GM19452 (cell line): ENCODE data around the gene FKBP11.
A peak's percentile ranks its signal among the peaks of the same experiment; 100 is the strongest.

Experiments
- ATAC-seq: cut with Tn5 transposase; IDR thresholded peaks from one replicate; pipeline ENCODE4 v1.9.1; 2021; ENCODE audit not compliant: unreplicated experiment

Gene FKBP11

DNA sequence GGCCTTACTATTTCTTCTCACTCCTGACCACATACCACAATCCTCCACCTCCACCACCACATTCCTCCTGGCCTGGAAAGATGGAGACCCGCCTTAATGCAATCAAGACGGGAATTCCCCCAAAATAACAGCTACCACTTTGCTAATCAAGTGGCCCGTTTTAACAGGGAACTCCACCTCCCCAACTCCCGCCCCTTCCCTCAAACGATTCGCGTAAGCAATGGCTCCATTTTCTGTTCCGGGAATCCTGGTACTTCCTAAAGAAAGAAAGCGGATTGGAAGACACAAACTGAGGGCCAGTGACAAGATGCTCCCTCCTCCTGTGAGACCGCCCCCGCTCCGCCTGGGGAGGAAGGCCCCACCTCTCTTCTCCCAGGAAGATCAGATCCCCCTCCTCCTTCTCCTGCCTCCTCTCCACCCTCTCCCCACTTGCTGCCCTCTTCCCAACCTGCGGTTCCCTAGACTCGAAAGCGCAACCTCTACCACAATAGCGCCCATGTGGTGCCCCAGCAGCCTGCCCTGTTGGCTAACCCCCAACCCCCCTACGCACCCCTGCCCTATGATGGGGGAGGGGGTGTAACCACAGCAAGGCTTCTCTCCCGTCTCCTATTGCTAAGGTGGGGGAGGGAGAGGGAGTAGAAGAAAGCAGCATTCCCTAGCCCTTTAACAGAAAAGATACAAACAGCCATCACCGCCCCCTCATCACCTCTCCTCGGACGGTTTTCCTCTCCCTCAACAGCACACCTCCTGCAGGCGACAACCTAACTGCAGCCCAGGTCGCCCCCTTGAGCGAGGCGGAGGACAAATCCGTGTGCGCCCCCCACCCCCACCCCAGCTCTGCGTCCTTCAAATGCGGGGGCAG is 31.2 kb upstream of the FKBP11 start:
- ATAC-seq = no peak

DNA sequence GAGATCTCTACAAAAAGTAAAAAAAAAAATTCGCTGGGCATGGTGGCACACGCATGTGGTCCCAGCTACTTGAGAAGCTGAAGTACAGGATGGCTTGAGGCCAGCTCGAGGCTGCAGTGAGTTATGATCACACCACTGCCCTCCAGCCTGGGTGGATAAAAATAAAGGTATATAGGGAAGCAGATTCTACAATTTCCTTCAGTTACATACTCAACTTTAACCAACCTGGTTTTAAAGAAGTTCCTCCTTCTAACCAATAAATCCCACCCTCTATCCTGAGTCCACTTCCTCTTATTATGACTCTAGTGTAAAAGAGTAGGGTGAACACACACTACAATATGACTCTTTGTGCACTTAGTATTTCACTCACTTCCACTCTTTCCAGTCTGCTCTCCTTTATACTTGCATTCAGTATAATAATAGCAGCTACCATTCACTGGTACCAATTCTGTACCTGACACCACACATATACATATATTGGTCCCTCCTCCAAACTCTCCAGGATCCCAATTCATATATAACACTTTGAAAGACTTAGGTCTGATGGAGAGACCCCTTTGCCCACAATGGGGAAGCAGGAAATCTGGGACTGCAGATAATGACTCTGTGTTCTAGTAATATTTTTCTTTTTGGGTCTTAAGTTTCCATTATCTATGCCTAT is 29.7 kb upstream of the FKBP11 start:
- ATAC-seq = no peak

DNA sequence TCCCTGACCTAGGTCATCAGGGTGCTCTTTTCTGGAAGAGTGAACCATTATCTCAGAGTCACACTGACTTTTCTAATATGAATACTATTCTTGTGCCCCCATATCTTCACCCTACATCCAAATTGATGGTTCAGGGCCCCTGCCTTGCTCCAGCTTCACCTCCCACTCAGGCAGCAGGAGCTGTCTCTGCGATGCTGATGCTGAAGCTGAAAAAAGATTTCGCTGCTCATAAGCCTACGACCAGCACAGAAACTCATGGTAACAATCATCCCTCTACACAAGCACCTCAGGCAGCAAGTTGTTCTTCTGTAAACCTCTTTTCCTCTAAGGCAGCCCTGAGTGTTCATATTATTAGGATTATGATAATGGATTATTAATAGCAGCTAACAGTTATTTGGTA is 28.8 kb upstream of the FKBP11 start:
- no peak for ATAC-seq

DNA sequence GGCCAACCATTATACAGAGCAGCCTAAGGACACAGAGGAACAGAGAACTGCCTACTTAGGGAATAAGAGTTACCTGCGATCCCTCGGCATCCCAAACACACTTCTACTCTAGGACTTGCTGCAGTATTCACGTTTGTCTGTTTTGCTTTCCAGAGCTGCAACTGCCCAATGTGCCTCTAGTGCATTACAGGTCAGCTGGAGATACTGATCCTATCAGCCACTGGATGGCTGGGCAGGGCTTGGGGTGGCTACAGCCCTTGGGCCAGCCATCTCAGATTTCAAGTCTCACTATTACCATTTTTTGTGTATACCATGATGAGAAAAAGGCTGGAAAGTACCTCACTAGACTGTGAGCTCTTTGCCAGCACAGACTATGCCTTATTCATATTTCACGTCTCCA is 27.4 kb upstream of the FKBP11 start:
- ATAC-seq = no peak

DNA sequence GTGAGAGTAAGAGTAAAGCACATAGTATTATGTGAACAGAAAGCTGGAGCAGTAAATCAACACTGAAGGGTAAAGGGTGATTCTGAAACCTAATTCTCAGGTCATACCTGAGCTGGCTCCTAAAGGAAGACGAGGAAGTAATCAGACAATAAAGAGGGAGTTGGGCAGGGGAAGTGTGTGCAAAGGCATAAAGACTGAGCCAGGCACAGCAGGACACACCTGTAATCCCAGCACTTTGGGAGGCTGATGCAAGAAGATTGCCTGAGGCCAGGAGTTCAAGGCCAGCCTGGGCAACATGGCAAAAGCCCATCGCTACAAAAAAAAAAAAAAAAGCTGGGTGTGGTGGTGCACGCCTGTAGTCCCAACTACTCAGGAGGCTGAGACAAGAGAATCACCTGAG is 22.4 kb upstream of the FKBP11 start:
- no peak for ATAC-seq

DNA sequence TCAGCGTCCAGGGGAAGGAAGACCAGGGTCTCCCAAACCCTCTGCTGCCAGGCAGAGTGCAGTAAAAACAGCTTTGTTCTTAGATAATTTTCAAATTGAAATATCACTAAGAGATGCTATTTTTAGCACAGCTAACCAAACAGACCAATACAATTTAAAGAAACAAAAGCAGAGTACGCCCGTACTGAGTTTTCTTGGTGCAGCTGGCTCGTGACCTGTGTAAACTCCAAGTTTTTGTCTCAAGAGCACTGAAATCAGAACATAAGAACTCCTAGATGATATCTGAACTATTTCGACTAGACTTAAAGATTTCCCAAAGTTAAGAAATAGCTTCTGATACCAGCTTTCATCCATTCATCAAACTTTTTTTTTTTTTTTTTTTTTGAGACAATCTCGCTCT is 21.7 kb upstream of the FKBP11 start:
- ATAC-seq = no peak

DNA sequence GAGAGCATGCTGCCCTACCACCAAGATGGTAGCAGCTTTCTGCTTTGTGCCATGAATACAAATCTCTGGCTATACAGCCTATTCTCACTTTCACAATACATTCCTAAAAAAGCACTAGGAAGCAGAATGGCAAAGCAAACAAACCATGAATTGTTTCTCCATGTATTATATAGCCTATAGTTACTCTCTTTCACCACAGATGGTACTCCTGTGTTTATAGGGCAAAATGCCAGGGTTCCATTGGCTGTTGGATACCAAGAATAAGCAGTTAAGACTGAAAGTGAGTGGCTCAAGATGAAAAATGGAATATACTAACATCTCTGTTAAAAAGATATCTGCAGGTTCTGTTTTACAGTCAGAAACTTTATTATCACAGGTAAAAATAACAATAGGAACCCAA is 20.9 kb upstream of the FKBP11 start:
- ATAC-seq = no peak

DNA sequence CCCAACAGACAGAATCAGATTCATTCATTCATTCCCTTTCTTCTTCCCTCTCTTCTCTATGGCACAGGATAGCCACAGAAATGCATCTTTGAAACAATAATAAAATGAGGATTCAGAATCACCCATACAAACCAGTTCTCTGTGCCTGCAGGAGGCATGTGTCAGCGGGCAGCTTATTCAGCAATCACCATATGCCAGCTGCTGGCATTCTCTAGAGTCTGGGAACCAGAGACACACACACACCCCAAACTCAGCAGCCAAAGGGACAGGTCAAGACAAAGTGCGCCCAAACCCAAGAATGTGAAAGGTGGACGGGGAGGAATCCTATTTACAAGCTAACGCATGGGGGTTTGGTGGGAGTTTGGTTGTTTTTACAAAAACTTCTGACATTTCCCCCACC is 17.9 kb upstream of the FKBP11 start:
- no peak for ATAC-seq

DNA sequence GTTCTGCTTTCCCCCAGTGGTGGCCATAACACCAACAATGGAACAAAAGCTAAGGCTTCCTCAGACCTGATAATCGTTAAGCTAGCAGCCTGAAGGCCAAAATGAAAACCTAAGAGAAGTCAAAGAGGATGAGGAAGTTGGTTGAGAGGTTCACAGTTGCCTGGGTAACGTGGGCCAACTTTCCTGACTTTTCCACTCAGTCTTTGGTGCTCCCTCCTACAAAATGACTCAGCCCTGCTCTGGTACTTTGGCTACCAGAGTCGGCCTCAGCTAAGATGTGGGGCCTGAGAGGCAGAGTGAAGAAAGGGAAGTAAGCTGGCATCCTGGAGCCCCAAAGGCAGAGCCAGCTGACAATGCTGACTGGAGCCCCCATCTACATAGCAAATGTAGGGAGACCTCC is 14.9 kb upstream of the FKBP11 start:
- ATAC-seq = no peak

DNA sequence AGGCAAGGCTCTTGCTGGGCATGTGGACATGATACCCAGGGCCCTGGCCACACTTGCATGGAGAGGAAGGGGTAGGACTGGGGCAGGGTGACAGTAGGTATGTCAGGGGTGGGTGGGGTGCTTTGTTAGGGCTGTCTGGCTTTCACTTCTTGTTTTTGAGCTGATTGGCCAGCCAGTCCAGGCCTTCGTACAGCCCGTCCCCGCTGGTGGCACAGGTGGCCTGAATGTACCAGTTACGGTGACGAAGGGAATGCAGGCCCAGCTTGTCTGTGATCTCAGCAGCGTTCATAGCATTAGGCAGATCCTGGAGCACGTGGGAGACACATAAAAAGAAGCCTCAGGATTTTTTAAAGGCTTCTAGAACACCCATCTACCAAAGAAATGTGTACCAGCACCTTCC is 13.5 kb upstream of the FKBP11 start:
- no peak for ATAC-seq

DNA sequence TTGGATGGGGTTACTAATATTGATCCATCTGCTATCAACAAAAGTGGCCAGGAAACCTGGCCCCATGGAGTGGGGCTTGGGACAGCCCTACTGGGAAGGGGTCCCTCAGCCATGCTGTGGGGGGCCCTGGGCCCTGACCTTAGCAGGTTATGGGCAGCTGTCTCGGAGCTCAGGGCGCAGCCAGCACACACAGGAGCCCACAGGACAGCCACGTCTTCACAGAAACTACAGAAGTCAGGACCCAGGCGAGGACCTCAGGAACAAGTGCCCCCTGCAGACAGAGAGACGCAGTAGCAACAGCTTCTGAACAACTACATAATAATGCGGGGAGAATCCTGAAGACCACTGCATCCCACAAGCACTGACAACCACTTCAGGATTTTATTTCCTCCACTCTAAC is 11.9 kb upstream of the FKBP11 start:
- no peak for ATAC-seq

DNA sequence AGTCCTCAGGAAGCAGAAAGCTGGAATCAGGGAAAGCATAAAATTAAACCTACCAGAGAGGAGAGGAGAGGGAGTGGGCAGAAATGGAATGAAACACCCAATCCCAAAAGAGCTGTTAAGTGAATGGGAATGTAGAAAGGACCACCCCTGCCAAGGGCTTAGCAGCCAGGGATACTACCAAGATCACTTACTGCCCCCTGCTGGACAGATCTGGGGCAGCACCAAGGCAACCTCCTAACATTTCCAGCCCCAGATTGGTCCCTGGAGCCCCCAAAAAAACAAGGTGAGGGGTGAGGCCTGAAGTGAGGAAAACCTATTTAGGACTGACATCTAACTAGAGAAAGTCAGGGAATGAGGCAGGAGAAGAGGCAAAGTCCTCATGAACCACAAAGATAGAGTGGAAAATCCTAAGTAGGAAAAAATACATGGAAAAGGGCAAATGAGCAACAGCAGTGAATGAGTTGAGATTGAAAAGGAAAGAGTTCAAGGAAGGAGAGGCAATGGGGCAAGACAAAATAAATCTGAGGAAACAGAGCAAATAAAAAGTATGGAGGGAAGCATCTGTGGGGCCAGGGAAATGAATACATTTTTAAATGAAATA is 11.2 kb upstream of the FKBP11 start:
- no peak for ATAC-seq

DNA sequence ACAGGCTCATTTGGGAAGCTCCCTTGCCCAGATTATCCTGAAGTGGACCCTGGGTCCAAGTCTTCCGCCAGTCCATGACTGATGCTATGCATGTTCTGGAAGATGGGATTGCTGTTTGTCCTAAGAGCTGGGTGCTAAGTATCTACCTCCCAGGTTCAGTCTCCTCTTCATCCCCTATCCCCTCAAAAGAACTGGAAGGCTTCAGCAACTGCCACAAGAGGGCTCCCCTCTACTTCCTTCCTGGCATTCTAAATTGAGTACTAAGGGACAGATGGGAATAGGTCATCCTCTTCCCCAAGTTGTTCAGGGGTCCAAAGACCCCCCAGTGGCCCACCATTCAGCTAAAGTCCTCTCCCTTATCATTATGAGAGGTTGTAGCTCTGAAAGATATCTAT is 9.0 kb upstream of the FKBP11 start:
- ATAC-seq = no peak

DNA sequence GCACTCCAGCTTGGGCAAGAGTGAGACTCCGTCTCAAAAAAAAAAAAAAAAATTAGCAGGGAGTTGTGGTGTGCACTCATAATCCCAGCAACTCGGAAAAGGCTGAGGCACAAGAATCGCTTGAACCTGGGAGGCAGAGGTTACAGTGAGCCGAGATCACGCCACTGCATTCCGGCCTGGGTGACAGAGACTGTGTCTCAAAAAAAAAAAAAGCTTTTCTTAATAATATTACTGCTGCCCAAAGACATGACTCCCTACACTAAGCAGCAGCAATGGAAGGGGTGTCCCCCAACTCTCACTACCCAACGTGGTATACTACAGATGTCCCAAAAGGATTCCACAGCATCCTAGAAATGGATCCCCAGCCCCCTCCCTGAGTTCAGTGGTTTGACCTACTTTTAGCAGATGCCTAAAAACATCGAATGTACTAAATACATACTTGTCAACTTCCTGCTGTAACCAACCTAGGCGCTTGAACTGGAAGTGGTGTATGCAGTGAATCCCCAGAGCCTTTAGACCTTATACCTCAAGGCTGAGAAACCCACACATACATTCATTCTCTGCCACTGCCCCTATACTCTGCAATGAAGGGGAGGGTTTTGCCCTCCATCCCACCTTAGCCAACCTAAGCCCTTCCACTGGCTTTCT is 8.5 kb upstream of the FKBP11 start:
- no peak for ATAC-seq

DNA sequence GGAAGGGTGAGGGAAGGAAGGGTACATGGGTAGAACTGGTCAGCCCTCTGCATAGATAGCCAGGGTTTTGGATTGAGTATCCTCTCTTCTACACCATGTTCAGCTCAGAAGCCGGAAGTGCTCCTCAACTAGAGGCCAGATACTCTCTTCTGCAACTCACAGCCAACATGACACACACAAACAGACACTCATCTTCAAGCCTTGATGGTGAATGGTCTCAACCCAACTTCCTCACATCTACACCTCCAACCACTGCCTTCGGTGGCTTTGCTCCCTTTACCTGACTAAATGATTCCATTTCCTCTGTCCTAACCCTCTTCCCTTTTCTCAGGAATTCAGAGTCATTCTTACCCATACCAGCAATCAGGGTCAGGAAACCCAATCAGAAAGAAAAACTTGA is 7.6 kb upstream of the FKBP11 start:
- no peak for ATAC-seq

DNA sequence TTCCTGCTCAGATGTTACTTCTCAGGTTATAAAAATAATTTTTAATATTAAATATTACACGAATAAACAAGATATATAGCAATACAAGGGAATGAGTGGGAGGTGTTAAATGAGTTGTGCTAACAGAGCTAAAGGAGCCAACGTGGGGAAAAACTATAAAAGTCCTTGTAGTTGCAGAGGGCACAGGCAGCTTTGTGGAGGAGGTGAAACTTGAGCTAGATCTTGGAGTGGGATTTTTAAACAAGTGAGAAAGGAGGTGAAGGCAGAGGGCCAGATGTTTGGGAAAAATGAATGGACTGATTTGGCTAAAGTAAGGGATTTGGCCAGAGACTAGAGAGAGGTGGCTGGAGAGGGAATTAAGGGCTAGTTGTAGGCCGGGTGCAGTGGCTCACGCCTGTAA is 5.2 kb upstream of the FKBP11 start:
- ATAC-seq = no peak

DNA sequence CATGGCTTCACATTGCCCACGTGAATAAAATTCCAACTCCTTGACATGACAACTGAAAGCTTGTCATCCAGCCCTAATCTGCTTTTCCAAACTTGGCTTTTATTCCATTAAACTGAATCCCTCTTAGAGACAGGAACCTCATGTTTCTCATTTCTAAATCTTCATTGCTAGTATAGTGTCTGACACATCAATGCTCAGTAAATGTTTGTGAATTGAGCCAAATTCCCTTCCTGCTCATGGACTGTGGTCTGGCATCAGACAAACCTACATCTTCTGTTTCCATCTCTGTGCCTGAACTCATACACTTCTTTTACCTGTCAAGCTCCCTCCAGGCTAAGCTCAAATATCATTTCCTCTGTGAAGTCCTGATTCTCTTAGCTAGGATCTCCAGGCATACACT is 4.3 kb upstream of the FKBP11 start:
- no peak for ATAC-seq

DNA sequence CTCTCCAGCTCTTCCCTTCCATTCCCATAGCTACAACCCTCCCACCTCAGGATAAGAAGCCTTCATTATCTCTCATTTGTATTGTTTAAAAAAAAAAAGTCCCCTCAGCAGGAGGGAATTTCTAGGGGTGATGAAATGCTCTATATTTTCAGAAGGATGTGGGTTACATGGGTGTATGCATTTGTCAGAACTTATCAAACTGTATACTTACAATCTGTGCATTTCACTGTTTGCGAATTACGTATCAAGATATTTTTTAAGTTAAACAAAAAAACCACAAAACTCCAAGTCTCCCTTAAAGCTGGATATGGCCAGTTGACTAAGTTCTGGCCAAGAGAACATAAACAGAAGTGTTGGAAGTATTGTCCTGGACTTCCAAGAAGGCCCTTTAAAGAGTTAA is 2.0 kb upstream of the FKBP11 start:
- no peak for ATAC-seq

DNA sequence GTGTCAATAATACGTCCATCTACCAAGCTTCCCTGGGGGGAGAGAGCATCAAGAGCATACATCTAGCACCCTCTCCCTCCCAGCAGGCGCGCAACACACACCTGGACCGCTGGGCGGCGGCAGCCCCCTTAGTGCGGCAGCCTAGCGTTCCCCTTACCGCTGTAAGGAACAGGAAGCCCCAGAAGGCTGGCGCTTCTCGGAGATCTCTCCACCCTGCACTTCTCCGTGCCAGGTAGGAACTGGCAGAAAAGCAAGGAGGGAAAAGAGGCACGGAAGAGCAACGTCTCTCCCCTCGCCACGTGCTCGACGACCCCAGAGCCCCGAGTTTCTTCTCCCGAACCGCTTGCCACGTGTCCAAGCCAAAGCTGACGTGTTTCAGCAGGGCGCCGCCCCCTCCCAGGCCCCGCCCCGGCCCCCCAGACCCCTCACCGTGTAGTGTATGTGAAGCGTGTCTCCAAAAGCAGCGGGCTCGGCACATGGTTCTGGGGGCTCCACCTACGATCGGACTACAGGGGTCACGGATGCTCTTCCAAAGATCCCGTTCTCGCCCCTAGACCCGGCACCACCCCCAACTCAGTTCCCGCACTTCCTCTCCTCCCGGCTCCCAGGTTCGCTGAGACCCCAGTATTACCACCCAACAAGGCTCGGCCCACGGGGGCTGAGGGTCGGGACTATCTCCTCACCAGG is 532 bp downstream of the FKBP11 start:
- peak; percentile 76 for ATAC-seq

DNA sequence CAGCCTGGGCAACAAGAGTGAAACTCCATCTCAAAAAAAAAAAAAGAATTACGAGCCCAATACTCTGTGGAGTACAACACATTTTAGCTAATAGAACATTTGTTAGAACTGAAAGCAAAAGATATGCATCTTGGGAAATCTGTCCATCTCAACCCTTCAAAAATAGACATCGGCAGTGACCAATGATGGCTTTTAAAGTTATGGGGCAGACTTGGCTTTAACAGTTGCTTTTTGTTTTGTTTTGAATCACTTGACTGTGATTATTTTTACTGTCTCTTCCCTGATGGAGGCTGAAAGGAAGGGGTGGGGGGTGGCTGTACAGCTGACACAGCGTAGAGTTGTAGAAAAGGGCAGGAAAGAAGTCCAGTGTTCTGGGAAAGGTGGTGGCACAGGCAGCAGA is 2.2 kb downstream of the FKBP11 start:
- ATAC-seq = no peak

DNA sequence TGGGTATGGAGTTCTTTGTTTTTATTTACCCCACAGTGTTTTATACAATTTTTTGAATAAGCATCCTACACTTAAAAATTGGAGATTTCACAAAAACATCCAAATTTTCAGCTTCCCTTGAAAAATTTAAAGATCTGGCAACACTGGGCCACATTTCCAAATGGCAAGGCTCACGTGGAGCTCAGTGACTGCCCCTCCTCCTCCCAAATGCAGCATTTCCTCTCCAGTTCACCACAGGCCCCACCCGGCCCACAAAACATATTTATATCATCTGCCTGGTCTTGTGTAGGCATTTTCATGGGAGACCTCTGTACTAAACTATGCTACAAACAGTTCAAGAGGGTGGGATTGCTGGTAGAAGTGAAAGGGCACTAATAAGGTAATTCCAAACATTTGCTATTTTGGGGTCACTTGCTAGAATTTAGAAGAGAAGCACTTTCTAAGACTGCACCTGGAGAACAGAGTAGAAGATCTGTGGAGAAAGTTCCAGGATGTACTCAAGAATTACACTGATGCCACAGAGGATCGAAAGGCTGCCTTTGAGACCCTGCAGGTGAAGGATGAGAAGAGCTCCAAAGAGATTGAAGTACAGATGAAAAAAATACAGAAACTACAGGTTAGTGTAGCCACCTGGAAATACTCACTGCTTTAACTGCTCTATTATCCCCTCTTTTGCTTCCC is 7.3 kb downstream of the FKBP11 start:
- ATAC-seq = no peak
